ENCODE measurements around the gene UBTD2. TPM values are rescaled to one million over a fixed set of nuclear protein-coding genes. Genes with fewer than 3 reads are reported as not detected.

UBTD2 gene
- polyA plus RNA-seq, 10 donors: 53.8 to 76.0 (median 61.3) TPM

DNA sequence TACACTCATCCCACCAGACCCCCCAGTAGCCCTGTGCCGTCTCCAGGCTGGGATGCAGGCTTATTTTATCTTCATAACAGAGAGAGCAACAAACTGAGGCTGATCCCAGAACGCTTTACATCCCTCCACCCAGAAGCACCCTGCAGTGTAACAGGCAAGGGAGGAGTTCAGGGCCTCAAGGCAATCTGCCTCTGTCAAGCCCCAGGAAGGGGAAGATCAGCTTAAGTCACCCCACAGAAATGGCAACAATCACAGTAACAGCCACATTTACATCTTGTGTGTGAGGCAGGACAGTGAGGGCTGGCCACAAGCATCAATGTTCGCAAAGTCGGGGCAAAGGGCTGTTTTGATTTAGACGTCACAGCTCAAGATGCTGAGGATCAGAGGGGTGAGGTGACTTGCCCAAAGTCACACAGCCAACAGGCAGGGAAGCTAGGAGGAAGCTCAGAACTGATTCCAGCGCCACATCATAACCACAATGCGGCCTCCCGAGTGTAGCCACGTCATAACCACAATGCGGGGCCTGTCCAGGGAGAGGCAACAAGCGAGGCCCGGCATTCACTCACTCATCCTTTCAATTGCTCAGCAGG, 109.9 kb downstream of the UBTD2 start:
- no peak for DNase-seq

DNA sequence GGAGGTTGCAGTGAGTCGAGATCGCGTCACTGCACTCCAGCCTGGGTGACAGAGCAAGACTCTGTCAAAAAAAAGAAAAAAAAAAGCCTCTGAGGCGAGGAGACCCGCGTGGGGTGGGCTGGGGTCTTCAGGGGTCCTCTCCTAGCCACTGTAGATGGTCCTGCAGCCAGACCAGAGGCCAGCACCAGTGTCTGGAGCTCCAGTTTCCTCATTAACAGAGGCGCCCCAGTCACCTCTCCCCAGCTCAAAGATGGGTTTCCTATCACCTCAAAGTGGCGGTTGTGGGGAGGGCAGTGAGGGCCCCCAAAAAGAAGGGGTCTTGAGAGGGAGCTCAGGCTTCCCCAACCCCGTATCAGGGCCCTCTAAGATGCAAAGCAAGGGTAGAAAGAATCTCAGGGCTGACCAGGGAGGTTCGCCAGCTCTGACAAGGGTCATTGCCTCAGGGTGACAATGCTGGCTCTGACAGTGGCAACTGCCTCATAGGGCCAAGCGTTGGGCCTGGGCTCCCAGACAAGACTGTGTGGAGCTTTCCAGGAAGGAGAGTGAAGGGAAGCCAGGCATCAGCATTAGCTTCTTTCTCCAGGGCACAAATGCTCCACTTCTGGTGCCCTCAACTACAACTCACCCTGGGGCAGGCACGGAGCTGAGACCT, 110.5 kb downstream of the UBTD2 start:
- no peak for DNase-seq

DNA sequence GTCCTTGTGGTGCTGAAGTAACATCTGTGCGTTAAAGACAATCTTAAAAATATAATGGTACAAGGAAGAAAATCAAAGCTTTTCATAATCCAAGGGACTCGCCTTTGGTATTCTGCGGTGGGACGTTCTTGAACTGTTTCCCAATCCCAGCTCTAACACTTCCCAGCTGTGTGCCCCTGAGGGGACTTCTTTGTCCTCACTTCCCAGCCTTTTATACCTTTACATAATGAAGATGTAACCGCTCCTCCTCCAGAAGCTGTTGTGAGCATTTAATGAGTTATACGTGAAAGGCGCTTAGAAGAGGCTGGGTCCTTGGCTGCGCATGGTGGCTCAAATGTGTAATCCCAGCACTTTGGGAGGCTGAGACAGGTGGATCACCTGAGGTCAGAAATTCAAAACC, 112.4 kb downstream of the UBTD2 start:
- no peak for DNase-seq

DNA sequence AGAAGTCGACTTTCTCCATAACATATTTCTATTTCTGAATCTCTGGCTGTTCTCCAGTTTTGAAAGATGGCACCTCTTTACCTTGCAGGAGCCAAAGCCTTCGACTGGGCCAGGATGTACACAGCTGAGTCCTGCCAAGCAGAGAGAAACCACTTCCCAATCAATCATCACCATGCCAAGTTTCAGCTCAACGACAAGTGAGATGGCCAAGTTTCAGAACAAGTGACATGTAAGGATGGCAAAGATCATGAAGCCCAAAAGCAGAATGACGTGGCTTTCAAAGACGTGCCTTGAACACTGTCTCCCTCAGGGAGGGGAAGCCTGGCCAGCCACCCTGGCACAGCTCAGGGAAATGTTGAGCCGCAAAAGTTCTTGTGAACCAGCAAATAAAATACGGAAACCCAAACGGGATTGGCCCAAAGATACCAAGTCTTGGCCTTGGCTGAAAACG, 113.3 kb downstream of the UBTD2 start:
- no peak for DNase-seq

DNA sequence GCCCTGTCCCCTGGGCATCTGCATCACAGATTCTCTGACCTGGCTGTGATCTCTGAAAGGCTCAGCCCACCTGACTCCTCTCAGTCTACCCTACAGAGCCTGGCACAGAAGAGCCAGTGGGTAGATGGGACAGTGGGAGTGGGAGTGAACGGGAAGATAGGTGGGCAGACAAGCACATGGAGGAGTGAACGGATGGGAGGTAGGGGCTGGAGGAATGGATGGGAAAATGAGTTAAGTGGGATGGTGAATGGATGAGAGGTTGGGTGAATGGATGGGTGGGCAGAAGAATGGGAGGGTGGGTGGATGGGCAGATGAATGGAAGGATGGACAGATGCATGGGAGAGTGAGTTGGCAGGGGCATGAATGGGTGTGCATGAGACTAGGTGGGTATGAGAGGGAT, 114.3 kb downstream of the UBTD2 start:
- no peak for DNase-seq

DNA sequence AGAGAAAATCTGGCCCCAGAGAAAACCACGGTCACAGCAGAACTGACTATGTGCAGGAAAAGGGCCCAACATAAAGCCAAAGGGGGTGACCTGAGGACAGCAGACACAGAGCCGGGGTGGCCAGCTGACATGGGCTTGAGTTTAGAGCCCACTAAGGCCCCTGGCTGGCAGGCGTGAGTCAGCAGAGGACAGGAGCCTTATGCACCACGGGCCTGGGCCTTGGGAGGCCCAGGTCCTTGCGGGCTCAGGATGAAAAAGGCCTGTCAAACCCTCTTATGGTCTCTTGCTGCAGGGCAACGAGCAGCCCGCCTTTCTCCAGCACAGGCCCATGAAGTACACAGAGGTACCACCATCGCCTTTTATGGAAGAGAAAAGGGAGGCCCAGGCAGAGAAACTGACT, 115.3 kb downstream of the UBTD2 start:
- no peak for DNase-seq

DNA sequence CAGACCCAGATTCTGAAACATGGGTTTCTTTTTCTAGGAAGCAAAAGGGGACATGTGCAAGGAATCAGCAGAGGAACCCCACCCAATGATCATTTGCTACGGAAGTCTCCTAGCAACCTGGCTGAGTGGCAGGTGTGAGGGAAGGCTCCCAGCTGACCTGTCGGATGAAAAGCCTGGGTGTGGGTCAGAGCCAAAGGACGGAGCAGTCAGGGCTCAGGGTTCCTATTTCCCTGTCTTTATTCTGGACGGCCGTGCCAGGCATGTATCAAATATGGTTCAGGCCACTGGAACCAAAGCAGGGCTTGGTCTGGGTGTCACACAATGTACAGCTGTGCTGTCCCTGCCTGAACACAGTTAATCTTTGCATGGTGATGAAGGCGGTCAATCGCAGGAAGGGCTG, 115.7 kb downstream of the UBTD2 start:
- peak in 1 of 3 donors; percentile 55 for DNase-seq

DNA sequence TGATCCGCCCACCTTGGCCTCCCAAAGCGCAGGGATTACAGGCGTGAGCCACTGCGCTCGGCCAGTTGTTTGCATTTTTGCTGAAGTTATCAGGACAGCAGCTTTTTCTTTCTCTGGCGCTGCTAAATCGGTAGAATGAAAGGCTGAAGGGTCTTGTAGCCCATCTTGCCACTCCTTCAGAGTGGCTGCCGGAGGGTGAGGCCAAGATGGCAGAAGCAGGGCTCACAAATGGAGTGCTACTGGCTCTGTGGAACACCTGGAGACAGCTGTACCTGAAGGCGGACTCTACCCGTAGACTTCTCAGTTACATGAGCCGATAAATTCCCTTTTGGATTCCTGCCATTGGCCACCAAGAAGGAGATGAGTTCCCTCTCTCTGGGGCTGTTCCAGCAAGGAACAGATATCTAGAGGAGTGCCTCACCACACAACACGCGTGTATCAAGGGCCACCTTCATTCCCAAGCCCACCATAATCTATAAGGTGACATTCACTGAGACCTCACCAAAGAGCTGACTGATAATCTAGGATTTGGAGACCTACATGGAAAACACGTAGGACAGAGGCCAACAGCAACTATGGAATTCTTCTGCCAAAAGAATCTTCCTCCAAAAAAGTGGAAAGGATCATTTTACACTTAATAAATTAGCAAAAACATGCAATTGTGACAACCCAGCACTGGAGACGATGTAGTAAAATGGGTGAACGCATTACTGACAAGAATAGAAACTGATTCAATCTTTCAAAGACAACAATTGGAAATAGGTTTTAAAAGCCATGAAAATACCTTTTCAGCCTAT, 117.3 kb downstream of the UBTD2 start:
- DNase-seq: peak in 1 of 3 donors; percentile 80

DNA sequence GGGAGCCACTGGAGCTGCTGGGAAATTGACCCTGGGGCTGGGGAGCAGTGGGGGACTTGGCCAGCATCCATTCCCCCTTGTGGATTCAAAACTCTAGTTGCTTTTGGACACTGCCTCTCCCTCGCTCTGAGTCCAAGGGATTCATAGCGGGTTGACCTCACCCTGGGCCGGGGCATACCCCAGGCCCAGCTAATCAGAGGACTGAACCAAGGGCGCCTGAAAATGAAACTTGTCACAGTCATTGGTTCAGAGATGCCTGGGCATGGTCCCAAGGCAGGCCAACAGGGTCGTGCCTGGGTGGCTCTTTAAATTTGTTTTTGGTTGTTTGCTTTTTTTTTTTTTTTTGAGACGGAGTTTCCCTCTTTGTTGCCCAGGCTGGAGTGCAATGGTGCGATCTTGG, 118.1 kb downstream of the UBTD2 start:
- DNase-seq: no peak

DNA sequence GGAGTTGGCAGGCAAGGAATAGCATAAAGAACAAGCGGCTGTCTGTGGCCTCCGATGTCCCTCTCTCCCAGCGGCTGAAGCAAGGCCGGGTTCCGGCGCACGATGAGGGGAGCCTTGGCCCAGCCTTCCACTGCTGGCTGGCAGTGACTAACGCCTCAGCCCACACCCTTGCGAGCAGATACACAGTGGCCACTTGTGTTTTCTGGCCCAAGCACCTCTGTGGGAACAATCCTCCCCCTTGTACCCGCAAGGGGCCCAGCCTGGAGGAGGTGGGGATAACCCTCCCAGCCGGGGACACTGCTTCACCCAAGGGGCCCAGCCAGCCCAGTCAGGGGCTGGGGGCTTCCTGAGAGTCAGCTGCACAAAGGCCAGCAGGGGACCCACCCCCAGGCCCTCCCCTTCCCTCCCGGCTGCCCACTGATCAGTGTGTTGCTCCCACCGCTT, 118.8 kb downstream of the UBTD2 start:
- peak in 1 of 3 donors; percentile 61 for DNase-seq

DNA sequence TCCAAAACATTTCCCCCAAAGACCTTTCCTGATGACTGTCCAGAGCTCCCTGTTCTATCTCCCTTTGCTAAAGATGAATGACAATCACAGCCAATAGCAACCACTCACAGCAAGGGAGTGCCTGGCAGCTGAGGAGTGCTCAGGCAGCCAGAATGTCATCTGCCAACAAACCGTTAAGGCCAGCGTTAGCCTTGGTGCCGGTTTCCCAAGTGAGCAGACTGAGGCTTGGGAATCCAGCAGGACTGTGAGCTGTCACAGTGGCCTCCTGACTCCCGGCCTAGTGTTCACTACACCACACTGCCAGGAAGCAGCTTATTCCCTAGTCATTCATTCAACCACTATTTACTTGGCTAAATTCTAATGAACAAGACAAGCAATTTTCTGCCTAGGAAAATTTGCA, 120.2 kb downstream of the UBTD2 start:
- DNase-seq: peak in 1 of 3 donors; percentile 73

DNA sequence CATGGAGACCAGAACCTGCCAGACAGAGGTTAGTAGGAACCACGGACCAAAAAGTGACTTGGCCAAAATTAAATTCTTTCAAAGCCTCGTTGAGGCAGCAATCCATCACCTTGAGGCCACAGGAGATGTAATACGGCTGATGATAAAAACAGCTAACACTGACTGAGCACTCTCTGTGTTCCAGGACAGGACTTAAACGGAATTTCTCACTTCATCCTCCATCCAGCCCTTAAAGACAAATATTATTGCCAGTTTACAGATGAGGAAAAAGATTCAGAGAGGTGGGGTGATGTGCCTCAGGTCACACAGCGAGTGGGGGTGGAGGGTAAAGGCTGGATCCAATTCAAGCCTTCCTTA, 120.6 kb downstream of the UBTD2 start:
- peak in 1 of 3 donors; percentile 62 for DNase-seq

DNA sequence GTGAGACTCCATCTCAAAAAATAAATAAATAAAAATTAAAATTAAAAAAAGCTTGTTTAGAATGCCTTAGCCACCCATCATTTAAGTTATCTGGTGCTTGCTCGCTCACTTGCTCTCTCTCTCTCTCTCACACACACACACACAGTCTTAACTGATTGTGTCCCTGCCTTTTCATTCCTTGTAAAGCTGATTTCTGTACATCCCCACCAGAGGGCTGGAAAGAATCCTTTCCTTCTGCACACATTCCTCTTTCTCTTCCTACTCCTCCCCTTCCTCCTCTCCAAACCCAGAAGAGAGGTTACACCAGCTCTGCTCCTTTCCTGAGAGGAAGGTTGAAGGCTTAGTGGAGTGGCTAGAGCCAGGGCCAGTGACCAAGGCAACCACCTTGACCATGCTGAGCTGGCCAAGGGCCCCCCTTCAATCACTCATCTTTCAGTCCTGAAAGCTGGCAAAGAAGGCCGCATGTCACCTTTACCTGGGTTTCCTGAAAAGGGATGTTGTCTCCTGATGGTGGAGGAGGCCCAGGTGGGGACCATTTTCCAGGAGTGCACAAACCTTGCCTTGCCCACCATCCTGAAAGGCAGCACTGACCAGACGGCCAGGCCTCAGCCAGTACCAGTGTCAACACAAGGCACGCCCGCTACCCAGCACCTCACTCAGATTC, 121.1 kb downstream of the UBTD2 start:
- DNase-seq: peak in 1 of 3 donors; percentile 68

DNA sequence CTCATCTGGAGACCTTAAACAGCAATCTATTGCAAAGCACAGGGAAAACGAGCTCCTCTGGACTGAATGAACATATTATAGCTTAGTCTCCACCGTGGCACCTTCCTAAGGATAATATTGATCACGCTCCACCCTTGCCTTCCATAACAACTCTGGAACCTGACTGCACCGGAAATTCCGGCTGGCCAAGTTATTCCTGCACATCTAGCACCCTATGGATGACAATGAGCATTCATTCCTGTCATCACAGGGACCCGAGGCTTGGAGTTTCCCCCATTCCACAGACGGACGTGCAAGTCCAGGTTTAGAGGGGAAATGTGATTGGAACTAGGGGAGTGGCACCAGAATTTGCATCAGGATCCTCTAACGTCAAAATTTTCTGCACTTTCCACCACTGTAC, 123.1 kb downstream of the UBTD2 start:
- no peak for DNase-seq

Other genes with a start within 250 kb of the UBTD2 start
- 10 to 100 TPM; 15.5 to 26.8 (median 19.1) TPM for gene STK10, start 95.5 kb downstream of the UBTD2 start, polyA plus RNA-seq (ENCODE audit: insufficient read length in 10 of 10)
- gene EFCAB9, start 89.6 kb downstream of the UBTD2 start, polyA plus RNA-seq (ENCODE audit: insufficient read length in 10 of 10): not detected
- 10 to 100 TPM; 29.8 to 45.2 (median 34.9) TPM for gene SH3PXD2B, start 170.8 kb upstream of the UBTD2 start, polyA plus RNA-seq (ENCODE audit: insufficient read length in 10 of 10)